IPS-15b (cell line): ENCODE measurements around the gene KIFC1.

Source experiments
- H3K27me3 ChIP-seq: one replicate; pipeline ENCODE4 v1.6.1; 2013; ENCODE audit warnings: low read length; ENCODE audit not compliant: control insufficient read depth, insufficient read depth
- H3K36me3 ChIP-seq: one replicate; pipeline ENCODE4 v1.6.1; 2013; ENCODE audit warnings: low read length; ENCODE audit not compliant: control insufficient read depth, insufficient read depth
- H3K4me1 ChIP-seq: one replicate; pipeline ENCODE4 v1.6.1; 2013; ENCODE audit warnings: mild to moderate bottlenecking, low read length; ENCODE audit not compliant: control insufficient read depth, insufficient read depth
- H3K4me3 ChIP-seq: one replicate; pipeline ENCODE4 v1.5.1; 2013; ENCODE audit warnings: low read depth, low read length
- H3K9ac ChIP-seq: one replicate; pipeline ENCODE4 v1.6.1; 2013; ENCODE audit warnings: low read depth, mild to moderate bottlenecking, low read length
- H3K9me3 ChIP-seq: one replicate; pipeline ENCODE4 v1.6.1; 2013; ENCODE audit warnings: mild to moderate bottlenecking, low read length; ENCODE audit not compliant: control insufficient read depth, insufficient read depth

Gene KIFC1

DNA sequence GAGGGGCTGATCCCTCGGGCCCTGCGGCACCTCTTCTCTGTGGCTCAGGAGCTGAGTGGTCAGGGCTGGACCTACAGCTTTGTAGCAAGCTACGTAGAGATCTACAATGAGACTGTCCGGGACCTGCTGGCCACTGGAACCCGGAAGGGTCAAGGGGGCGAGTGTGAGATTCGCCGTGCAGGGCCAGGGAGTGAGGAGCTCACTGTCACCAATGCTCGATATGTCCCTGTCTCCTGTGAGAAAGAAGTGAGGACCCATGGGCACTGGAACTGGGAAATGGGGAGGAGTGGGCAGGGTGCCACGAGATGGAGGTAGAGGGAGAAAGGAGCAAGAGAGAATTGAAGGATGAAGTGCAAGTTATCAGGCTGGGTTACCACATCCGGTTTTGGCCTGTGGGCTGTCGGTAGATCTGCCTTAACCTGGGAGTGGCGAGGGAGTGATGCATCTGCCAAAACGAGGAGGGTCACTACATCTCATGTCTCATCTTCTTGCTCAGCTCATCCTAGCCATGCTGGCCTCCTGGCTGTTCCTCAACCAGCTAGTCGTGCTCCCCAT is 13.8 kb downstream of the KIFC1 start:
- no peaks in the 10 kb centered on the region for H3K27me3 ChIP-seq
- H3K9me3 ChIP-seq, result no peaks in the 10 kb centered on the region
- no peak overlapping the region for H3K4me3 ChIP-seq
- H3K9ac ChIP-seq, result no peak overlapping the region
- H3K36me3 ChIP-seq, result peaks cover 42% of the 10 kb centered on the region
- peaks cover 5% of the 10 kb centered on the region for H3K4me1 ChIP-seq

DNA sequence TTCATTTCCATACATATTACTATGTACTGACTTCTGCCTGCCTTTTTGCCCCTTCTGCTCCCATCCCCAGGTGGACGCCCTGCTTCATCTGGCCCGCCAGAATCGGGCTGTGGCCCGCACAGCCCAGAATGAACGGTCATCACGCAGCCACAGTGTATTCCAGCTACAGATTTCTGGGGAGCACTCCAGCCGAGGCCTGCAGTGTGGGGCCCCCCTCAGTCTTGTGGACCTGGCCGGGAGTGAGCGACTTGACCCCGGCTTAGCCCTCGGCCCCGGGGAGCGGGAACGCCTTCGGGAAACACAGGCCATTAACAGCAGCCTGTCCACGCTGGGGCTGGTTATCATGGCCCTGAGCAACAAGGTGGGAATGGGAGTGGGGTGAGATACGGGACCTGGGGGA is 14.5 kb downstream of the KIFC1 start:
- H3K27me3 ChIP-seq, result no peaks in the 10 kb centered on the region
- H3K4me1 ChIP-seq, result peaks cover 5% of the 10 kb centered on the region
- no peaks in the 10 kb centered on the region for H3K9me3 ChIP-seq
- H3K9ac ChIP-seq, result no peak overlapping the region
- H3K36me3 ChIP-seq, result peaks cover 42% of the 10 kb centered on the region
- no peak overlapping the region for H3K4me3 ChIP-seq

DNA sequence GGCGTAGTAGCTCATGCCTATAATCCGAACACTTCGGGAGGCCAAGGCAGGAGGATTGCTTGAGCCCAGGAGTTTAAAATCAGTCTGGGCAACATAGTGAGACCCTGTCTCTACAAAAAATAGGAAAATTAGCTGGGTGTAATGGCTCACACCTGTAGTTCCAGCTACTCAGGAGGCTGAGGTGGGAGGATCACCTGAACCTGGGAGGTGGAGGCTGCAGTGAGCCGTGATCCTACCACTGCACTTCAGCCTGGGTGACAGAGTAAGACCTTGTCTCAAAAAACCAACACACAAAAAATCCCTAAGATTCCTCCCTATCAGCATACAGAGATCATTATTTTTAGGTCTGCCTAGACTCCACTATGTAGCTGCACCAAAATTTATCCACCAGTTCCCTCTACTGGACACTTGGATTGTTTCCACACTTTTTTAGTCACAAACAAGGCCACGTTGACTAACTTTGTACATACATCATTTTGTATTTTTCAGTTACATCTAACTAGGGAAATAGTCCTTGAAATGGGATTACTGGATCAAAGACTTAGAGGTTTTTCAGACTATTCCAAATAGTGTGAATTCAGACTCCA is 15.6 kb downstream of the KIFC1 start:
- peaks cover 42% of the 10 kb centered on the region for H3K36me3 ChIP-seq
- no peaks in the 10 kb centered on the region for H3K27me3 ChIP-seq
- H3K4me3 ChIP-seq, result no peak overlapping the region
- H3K9me3 ChIP-seq, result no peaks in the 10 kb centered on the region
- peaks cover 5% of the 10 kb centered on the region for H3K4me1 ChIP-seq
- no peak overlapping the region for H3K9ac ChIP-seq

DNA sequence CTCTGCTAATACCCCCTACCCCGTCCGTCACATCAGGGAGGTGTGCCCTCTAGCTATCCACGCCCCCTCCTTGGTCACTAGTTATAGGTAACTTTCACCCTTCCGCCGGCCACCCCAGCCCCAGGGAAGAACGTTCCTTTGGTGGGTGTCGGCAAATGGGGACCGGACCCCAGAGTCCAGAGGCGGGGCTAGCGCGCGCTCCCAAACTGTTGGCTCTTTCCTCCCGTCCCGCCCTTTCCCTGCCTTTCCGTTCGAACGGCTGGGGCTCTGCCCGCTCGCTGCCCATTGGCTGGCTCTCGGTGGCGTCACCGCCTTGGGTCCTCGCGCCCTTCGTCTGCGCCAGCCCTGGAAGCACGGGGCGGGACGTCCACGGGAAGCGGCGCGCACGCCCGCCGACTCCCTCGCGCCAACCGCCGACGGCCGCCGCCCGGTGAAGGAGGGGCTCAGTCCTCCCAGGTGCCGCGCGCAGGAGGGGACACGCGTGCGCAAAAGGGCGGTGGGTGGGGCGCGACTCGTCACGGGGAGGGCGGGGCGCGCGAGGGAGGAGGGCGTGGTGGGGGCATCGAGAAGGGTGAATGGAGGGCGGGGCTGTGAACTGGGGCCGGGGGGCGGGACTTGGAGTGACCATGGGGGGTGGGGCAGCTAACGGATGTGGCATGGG is 18.6 kb downstream of the KIFC1 start:
- Histone ChIP-seq H3K9me3 (no peaks in the 10 kb centered on the region), H3K4me1 (peaks cover 9% of the 10 kb centered on the region), H3K27me3 (no peaks in the 10 kb centered on the region), H3K4me3 (peak overlapping the region; percentile 58), H3K9ac (peak overlapping the region; percentile 54), H3K36me3 (peaks cover 43% of the 10 kb centered on the region)

- H3K4me1 ChIP-seq, result peaks cover 11% of the 10 kb centered on the region
- peaks cover 41% of the 10 kb centered on the region for H3K36me3 ChIP-seq
- H3K4me3 ChIP-seq, result peak within 1 kb of the TSS; percentile 78
- no peaks in the 10 kb centered on the region for H3K27me3 ChIP-seq
- H3K9me3 ChIP-seq, result no peaks in the 10 kb centered on the region
- peak within 1 kb of the TSS; percentile 76 for H3K9ac ChIP-seq
Measured at GRCh38 chr6:33410711-33411631, 19.3 kb downstream of the KIFC1 start, which contains the start of gene PHF1. TSS of gene PHF1 (plus strand) at chr6:33411014. CDS start at chr6:33412264, 1,250 bp downstream.

GRCh38 chr6:33411632-33412005 is 20.0 kb downstream of the KIFC1 start:
- Histone ChIP-seq H3K4me3 (peak overlapping the region; percentile 78), H3K36me3 (peaks cover 34% of the 10 kb centered on the region), H3K4me1 (peaks cover 13% of the 10 kb centered on the region), H3K9ac (peak overlapping the region; percentile 76), H3K27me3 (no peaks in the 10 kb centered on the region), H3K9me3 (no peaks in the 10 kb centered on the region)

- Histone ChIP-seq H3K4me1 (peaks cover 17% of the 10 kb centered on the region), H3K4me3 (no peak overlapping the region), H3K27me3 (no peaks in the 10 kb centered on the region), H3K9me3 (no peaks in the 10 kb centered on the region), H3K9ac (no peak overlapping the region), H3K36me3 (peaks cover 30% of the 10 kb centered on the region)
Measured at GRCh38 chr6:33412140-33413009, 20.8 kb downstream of the KIFC1 start.

- H3K27me3 ChIP-seq, result no peaks in the 10 kb centered on the region
- H3K4me1 ChIP-seq, result peaks cover 17% of the 10 kb centered on the region
- peaks cover 30% of the 10 kb centered on the region for H3K36me3 ChIP-seq
- H3K9me3 ChIP-seq, result no peaks in the 10 kb centered on the region
- H3K9ac ChIP-seq, result no peak overlapping the region
- H3K4me3 ChIP-seq, result no peak overlapping the region
Measured at GRCh38 chr6:33413241-33414120, 21.9 kb downstream of the KIFC1 start.

GRCh38 chr6:33414592-33415271 is 23.1 kb downstream of the KIFC1 start:
- peaks cover 30% of the 10 kb centered on the region for H3K36me3 ChIP-seq
- no peak overlapping the region for H3K9ac ChIP-seq
- no peaks in the 10 kb centered on the region for H3K9me3 ChIP-seq
- H3K4me1 ChIP-seq, result peaks cover 20% of the 10 kb centered on the region
- H3K4me3 ChIP-seq, result no peak overlapping the region
- no peaks in the 10 kb centered on the region for H3K27me3 ChIP-seq

DNA sequence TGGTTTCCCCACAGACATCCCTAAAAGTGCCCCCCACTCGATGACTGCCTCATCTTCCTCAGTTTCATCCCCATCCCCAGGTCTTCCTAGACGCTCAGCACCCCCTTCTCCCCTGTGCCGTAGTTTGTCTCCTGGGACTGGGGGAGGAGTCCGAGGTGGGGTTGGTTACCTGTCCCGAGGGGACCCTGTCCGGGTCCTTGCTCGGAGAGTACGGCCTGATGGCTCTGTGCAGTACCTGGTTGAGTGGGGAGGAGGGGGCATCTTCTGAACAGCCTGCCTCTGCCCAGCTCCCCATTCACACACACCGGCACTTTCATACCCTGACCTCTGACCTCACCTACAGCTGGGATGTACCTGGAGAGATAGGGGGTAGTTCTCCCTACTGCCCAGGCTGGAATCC is 24.2 kb downstream of the KIFC1 start:
- H3K27me3 ChIP-seq, result no peaks in the 10 kb centered on the region
- H3K4me3 ChIP-seq, result peak overlapping the region; percentile 98
- H3K9ac ChIP-seq, result no peak overlapping the region
- H3K4me1 ChIP-seq, result peaks cover 20% of the 10 kb centered on the region
- peaks cover 30% of the 10 kb centered on the region for H3K36me3 ChIP-seq
- H3K9me3 ChIP-seq, result no peaks in the 10 kb centered on the region
